ENCODE measurements around the gene PRKAA1.
"Not testable (repeated sequence)": the region's sequence is repeated elsewhere in the genome, so short reads cannot be mapped to it uniquely, and the experiment has no call there.

The PRKAA1 gene

GRCh38 chr5:40779561-40779960 lies 18.6 kb downstream of the PRKAA1 start:
- DNase-seq, result no peak

GRCh38 chr5:40778133-40778532 lies 20.0 kb downstream of the PRKAA1 start:
- no peak for DNase-seq

GRCh38 chr5:40776658-40776977 lies 21.6 kb downstream of the PRKAA1 start:
- no peak for DNase-seq

- no peak for DNase-seq
These were observed 22.1 kb downstream of the PRKAA1 start for GRCh38 chr5:40775846-40776657.

GRCh38 chr5:40775085-40775845 lies 22.9 kb downstream of the PRKAA1 start:
- DNase-seq, result no peak

- no peak for DNase-seq
These were observed 23.6 kb downstream of the PRKAA1 start for GRCh38 chr5:40774623-40775022.

GRCh38 chr5:40770764-40771163 lies 27.4 kb downstream of the PRKAA1 start:
- DNase-seq, result no peak

- DNase-seq, result no peak
These were observed 35.5 kb downstream of the PRKAA1 start for GRCh38 chr5:40762705-40763104.

- DNase-seq, result no peak
These were observed 40.8 kb downstream of the PRKAA1 start for GRCh38 chr5:40757400-40757799.

GRCh38 chr5:40755407-40756365 lies 42.5 kb downstream of the PRKAA1 start, which contains the start of gene TTC33:
TSS of gene TTC33 (minus strand) at chr5:40755961. CDS start at chr5:40747018, 8,943 bp downstream.
- peak; percentile 98 for DNase-seq

- peak; percentile 84 for DNase-seq
These were observed 43.1 kb downstream of the PRKAA1 start for GRCh38 chr5:40755093-40755406.

- DNase-seq, result no peak
These were observed 43.6 kb downstream of the PRKAA1 start for GRCh38 chr5:40754381-40755092.

GRCh38 chr5:40746703-40747102 lies 51.5 kb downstream of the PRKAA1 start:
- DNase-seq, result no peak

- no peak for DNase-seq
These were observed 54.4 kb downstream of the PRKAA1 start for GRCh38 chr5:40743771-40744170.

GRCh38 chr5:40738502-40738901 lies 59.7 kb downstream of the PRKAA1 start:
- DNase-seq, result no peak

GRCh38 chr5:40736103-40736875 lies 61.9 kb downstream of the PRKAA1 start:
- peak; percentile 43 for DNase-seq

GRCh38 chr5:40735609-40736008 lies 62.6 kb downstream of the PRKAA1 start:
- DNase-seq, result no peak

- no peak for DNase-seq
These were observed 63.2 kb downstream of the PRKAA1 start for GRCh38 chr5:40734986-40735385.

GRCh38 chr5:40733879-40734563 lies 64.2 kb downstream of the PRKAA1 start:
- no peak for DNase-seq

- DNase-seq, result no peak
These were observed 64.7 kb downstream of the PRKAA1 start for GRCh38 chr5:40733434-40733833.

- DNase-seq, result not testable (repeated sequence)
These were observed 75.7 kb downstream of the PRKAA1 start for GRCh38 chr5:40722497-40722911.

Measured in SHP77 treated with DMSO at 0.1 percent for 48 hours (cell line).